A549 treated with Mapracorat at 1 μM for 4 hours (cell line): Measurements from ENCODE around the gene TMX1. TPM values are rescaled to one million over a fixed set of nuclear protein-coding genes. Genes with fewer than 3 reads are reported as not detected.

Source experiments
- total RNA-seq: library from RNA; stranded (reverse); fragments of 200-300 nt; extraction: Qiagen RNA extraction; gene quantifications from 5 replicates; pipeline ENCODE4 v1.2.3, GENCODE V29; 2022

TMX1 gene
- total RNA-seq = 33.3 to 49.8 TPM (median 38.2 TPM) in 5 replicates

DNA sequence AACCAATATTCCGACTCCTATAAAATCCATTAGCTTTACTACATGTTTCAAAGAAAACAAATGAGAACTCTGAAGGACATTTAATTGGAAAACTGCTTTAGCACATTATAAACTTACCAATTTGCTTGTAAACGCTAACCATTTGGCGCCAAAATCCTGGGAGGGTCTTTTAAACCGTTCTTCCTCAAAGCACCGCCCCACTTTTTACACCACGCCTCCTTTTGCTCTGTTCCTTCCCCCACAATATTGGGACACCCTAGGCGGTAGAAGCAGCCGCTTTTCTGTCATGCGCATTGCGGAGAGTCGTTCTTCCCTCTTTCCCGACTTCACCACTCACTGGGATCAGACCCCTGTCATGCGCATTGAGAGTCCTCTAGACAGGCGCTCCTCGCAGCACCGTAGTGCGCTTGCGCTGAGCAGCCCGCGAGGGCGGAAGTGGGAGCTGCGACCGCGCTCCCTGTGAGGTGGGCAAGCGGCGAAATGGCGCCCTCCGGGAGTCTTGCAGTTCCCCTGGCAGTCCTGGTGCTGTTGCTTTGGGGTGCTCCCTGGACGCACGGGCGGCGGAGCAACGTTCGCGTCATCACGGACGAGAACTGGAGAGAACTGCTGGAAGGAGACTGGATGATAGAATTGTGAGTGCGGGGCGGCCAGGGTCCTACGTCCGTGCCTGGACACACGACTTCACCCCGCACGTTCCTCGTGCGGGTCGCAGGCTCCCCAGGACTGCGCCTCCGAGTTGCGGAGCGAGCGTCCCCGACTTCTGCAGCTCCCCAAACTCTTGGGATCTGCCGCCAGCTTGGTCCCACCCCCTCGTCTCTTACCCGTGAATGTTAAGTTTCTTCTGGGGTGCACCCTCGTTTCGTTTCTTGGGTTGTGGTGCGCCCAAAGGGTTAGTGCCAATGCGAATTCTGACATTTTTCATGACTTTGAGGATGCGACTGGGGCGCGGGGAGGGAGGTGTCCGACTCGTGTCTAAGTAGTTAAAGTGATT is at the start of gene TMX1:
TMX1 (plus strand) TSS at position 435 of the 991 bp plus-strand sequence; CDS start at position 481, 46 bp downstream.

Other genes starting within 250 kb of the TMX1 start
- 8.0 to 13.7 TPM (median 12.5 TPM) in 5 replicates for gene TRIM9, start 145.1 kb upstream of the TMX1 start, total RNA-seq